GM20431 (cell line): ENCODE data around the gene PPP6R3.

Experiments used
- in situ Hi-C: fragments of 300-500 bp; cut with MseI, MboI; formaldehyde crosslinking; loops from one replicate; pipeline ENCODE4 v1.15.0; 2020; ENCODE audit warnings: low sequenced_read_pairs; ENCODE audit not compliant: unreplicated experiment

The PPP6R3 gene

GRCh38 chr11:68480852-68481510 lies 20.4 kb downstream of the PPP6R3 start:
- in situ Hi-C loops, result no loop called here

GRCh38 chr11:68481579-68482240 lies 21.2 kb downstream of the PPP6R3 start:
- in situ Hi-C loops, result no loop called here

- in situ Hi-C loops, result no loop called here
Observed at GRCh38 chr11:68488623-68489022, 28.1 kb downstream of the PPP6R3 start.

- in situ Hi-C loops, result no loop called here
Observed at GRCh38 chr11:68495220-68495729, 34.7 kb downstream of the PPP6R3 start.

- in situ Hi-C loops, result no loop called here
Observed at GRCh38 chr11:68495872-68496271, 35.3 kb downstream of the PPP6R3 start.

GRCh38 chr11:68497761-68498160 lies 37.2 kb downstream of the PPP6R3 start:
- in situ Hi-C loops, result no loop called here

GRCh38 chr11:68498321-68498720 lies 37.8 kb downstream of the PPP6R3 start:
- in situ Hi-C loops, result no loop called here

GRCh38 chr11:68498903-68499883 lies 38.6 kb downstream of the PPP6R3 start:
- in situ Hi-C loops, result no loop called here

- in situ Hi-C loops, result no loop called here
Observed at GRCh38 chr11:68500206-68500605, 39.7 kb downstream of the PPP6R3 start.

- in situ Hi-C loops, result no loop called here
Observed at GRCh38 chr11:68501813-68502212, 41.3 kb downstream of the PPP6R3 start.

GRCh38 chr11:68503251-68503687 lies 42.7 kb downstream of the PPP6R3 start:
- in situ Hi-C loops, result no loop called here

- in situ Hi-C loops, result no loop called here
Observed at GRCh38 chr11:68503792-68504191, 43.2 kb downstream of the PPP6R3 start.

- in situ Hi-C loops, result no loop called here
Observed at GRCh38 chr11:68504432-68505066, 44.0 kb downstream of the PPP6R3 start.

- in situ Hi-C loops, result no loop called here
Observed at GRCh38 chr11:68505596-68505995, 45.0 kb downstream of the PPP6R3 start.

- in situ Hi-C loops, result no loop called here
Observed at GRCh38 chr11:68506908-68507307, 46.4 kb downstream of the PPP6R3 start.

- in situ Hi-C loops, result no loop called here
Observed at GRCh38 chr11:68508425-68508824, 47.9 kb downstream of the PPP6R3 start.

GRCh38 chr11:68509066-68509465 lies 48.5 kb downstream of the PPP6R3 start:
- in situ Hi-C loops, result no loop called here

- in situ Hi-C loops, result no loop called here
Observed at GRCh38 chr11:68513930-68514487, 53.5 kb downstream of the PPP6R3 start.

GRCh38 chr11:68517121-68517741 lies 56.7 kb downstream of the PPP6R3 start:
- in situ Hi-C loops, result no loop called here
